ENCODE data around the gene WFIKKN2. TPM values are rescaled to one million over a fixed set of nuclear protein-coding genes. Genes with fewer than 3 reads are reported as not detected.

The WFIKKN2 gene
- total RNA-seq, 1 donor: under 0.01 TPM

DNA sequence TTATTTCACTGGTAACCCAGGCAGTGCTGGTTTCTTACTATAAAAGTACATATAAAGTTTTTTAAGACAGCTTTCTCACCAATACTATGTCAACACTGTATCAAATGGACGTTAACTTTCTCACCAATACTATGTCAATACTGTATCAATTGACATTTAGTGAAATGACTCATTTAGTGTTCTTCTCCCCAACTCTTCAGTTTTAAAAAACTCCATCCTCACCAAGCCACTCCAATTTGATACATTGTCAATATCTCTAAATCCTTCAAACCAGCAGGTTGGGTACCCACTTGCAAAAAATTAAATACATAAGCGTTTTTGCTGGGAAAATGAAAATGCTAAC lies 25.9 kb downstream of the WFIKKN2 start:
- Histone ChIP-seq H2AFZ (ENCODE audit: low read length) (no peak overlapping the region), H3K27me3 (ENCODE audit: insufficient read depth, low read length) (no peaks in the 10 kb centered on the region), H3K4me3 (ENCODE audit: insufficient read depth, low read length) (no peak overlapping the region), H3K36me3 (ENCODE audit: insufficient read depth, low read length) (peaks cover 20% of the 10 kb centered on the region), H3K27ac (ENCODE audit: low read depth, low read length) (no peak overlapping the region), H3K4me2 (ENCODE audit: insufficient read depth, low read length) (no peak overlapping the region), H3K4me1 (ENCODE audit: insufficient read depth, low read length) (peaks cover 18% of the 10 kb centered on the region), H3K9me3 (ENCODE audit: low read depth, low read length) (no peaks in the 10 kb centered on the region), H4K20me1 (ENCODE audit: insufficient read depth, low read length) (peaks cover 28% of the 10 kb centered on the region), H3K79me2 (ENCODE audit: insufficient read depth, low read length) (peaks cover 35% of the 10 kb centered on the region)
- TF ChIP-seq, protein P1, sequence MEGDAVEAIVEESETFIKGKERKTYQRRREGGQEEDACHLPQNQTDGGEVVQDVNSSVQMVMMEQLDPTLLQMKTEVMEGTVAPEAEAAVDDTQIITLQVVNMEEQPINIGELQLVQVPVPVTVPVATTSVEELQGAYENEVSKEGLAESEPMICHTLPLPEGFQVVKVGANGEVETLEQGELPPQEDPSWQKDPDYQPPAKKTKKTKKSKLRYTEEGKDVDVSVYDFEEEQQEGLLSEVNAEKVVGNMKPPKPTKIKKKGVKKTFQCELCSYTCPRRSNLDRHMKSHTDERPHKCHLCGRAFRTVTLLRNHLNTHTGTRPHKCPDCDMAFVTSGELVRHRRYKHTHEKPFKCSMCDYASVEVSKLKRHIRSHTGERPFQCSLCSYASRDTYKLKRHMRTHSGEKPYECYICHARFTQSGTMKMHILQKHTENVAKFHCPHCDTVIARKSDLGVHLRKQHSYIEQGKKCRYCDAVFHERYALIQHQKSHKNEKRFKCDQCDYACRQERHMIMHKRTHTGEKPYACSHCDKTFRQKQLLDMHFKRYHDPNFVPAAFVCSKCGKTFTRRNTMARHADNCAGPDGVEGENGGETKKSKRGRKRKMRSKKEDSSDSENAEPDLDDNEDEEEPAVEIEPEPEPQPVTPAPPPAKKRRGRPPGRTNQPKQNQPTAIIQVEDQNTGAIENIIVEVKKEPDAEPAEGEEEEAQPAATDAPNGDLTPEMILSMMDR (IDR thresholded peaks at IDR 0.05; ENCODE audit: extremely low read depth, low read depth, low read length): no peak
- DNase-seq (ENCODE audit: insufficient read length, low spot score, missing footprints): no peak

DNA sequence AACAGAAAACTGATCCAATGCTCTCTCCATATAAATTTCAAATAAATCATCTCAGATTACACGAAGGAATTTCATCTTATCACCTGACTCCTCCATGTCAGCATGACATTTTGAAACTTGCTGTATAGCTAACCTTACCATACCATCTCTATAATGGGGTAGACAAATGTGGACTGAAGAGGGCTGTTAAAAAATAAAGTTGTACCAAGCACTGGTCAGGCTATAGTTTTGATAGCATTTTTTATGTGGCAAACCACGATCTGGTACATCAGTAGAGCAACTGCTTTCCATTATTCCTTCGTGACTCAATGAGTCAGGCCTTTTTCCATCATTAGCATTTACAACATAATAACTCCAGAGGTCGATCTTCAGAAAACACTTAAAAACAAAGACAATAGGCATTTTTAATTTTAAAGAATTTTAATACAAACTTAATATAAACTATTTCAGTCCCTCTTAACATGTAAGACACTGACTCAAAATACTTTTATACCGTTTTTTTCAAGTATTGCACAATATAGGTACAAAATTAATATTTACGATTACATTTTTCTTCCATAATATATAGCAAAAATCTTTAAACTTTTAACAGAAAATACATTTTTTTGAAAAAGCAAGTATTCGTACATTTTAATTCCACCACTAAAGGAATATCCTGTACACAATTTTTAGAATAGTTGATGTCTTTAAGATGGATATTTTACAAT lies 26.6 kb downstream of the WFIKKN2 start:
- no peak overlapping the region for H3K4me2 ChIP-seq (ENCODE audit: insufficient read depth, low read length)

GRCh38 chr17:50863221-50863843 lies 27.9 kb downstream of the WFIKKN2 start:
- no peak overlapping the region for H3K27ac ChIP-seq (ENCODE audit: low read depth, low read length)
- TF ChIP-seq, protein P1 (IDR thresholded peaks at IDR 0.05; ENCODE audit: extremely low read depth, low read depth, low read length): peak; percentile 73
- H3K9me3 ChIP-seq (ENCODE audit: low read depth, low read length): no peaks in the 10 kb centered on the region
- H3K4me2 ChIP-seq (ENCODE audit: insufficient read depth, low read length): peak overlapping the region; percentile 89
- peaks cover 28% of the 10 kb centered on the region for H4K20me1 ChIP-seq (ENCODE audit: insufficient read depth, low read length)
- H3K4me3 ChIP-seq (ENCODE audit: insufficient read depth, low read length): peak overlapping the region; percentile 10
- peaks cover 20% of the 10 kb centered on the region for H3K36me3 ChIP-seq (ENCODE audit: insufficient read depth, low read length)
- no peak for DNase-seq (ENCODE audit: insufficient read length, low spot score, missing footprints)
- peaks cover 35% of the 10 kb centered on the region for H3K79me2 ChIP-seq (ENCODE audit: insufficient read depth, low read length)
- H2AFZ ChIP-seq (ENCODE audit: low read length): no peak overlapping the region
- no peaks in the 10 kb centered on the region for H3K27me3 ChIP-seq (ENCODE audit: insufficient read depth, low read length)
- peaks cover 33% of the 10 kb centered on the region for H3K4me1 ChIP-seq (ENCODE audit: insufficient read depth, low read length)

More for the DNA sequence above, 26.6 kb downstream of the WFIKKN2 start:
- no peak overlapping the region for H2AFZ ChIP-seq (ENCODE audit: low read length)
- TF ChIP-seq, protein P1 (IDR thresholded peaks at IDR 0.05; ENCODE audit: extremely low read depth, low read depth, low read length): no peak
- peaks cover 35% of the 10 kb centered on the region for H3K79me2 ChIP-seq (ENCODE audit: insufficient read depth, low read length)
- H3K27me3 ChIP-seq (ENCODE audit: insufficient read depth, low read length): no peaks in the 10 kb centered on the region
- no peak overlapping the region for H3K27ac ChIP-seq (ENCODE audit: low read depth, low read length)
- H4K20me1 ChIP-seq (ENCODE audit: insufficient read depth, low read length): peaks cover 28% of the 10 kb centered on the region
- H3K36me3 ChIP-seq (ENCODE audit: insufficient read depth, low read length): peaks cover 20% of the 10 kb centered on the region
- H3K4me3 ChIP-seq (ENCODE audit: insufficient read depth, low read length): no peak overlapping the region
- H3K9me3 ChIP-seq (ENCODE audit: low read depth, low read length): no peaks in the 10 kb centered on the region
- DNase-seq (ENCODE audit: insufficient read length, low spot score, missing footprints): no peak
- H3K4me1 ChIP-seq (ENCODE audit: insufficient read depth, low read length): peaks cover 21% of the 10 kb centered on the region

DNA sequence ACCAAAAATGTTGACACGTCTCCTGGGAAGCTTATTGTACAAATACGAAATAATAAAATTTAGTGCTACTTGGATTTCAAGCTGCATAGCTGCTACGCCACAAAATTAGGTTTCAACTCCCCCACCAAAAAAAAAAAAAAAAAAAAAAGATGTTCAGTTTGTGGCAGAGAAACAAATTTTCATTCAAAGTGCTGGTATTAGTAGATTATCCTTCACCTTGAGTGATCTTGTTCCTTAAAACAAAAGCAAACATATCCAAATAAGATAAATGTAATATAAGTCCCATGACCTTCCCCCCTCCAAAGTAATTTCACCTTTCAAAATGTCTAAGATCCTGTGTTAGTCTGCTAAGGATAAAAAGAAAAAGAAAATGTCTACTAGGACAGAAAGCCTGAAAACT lies 28.5 kb downstream of the WFIKKN2 start:
- Histone ChIP-seq H3K4me2 (ENCODE audit: insufficient read depth, low read length) (peak overlapping the region; percentile 89), H3K9me3 (ENCODE audit: low read depth, low read length) (no peaks in the 10 kb centered on the region), H3K4me1 (ENCODE audit: insufficient read depth, low read length) (peaks cover 37% of the 10 kb centered on the region), H3K27me3 (ENCODE audit: insufficient read depth, low read length) (no peaks in the 10 kb centered on the region), H4K20me1 (ENCODE audit: insufficient read depth, low read length) (peaks cover 28% of the 10 kb centered on the region), H3K4me3 (ENCODE audit: insufficient read depth, low read length) (peak overlapping the region; percentile 80), H3K36me3 (ENCODE audit: insufficient read depth, low read length) (peaks cover 20% of the 10 kb centered on the region), H3K79me2 (ENCODE audit: insufficient read depth, low read length) (peaks cover 35% of the 10 kb centered on the region), H2AFZ (ENCODE audit: low read length) (no peak overlapping the region), H3K27ac (ENCODE audit: low read depth, low read length) (no peak overlapping the region)
- TF ChIP-seq, protein P1 (IDR thresholded peaks at IDR 0.05; ENCODE audit: extremely low read depth, low read depth, low read length): no peak
- DNase-seq (ENCODE audit: insufficient read length, low spot score, missing footprints): no peak

Measured in osteoblast (primary cell).